Vagina (tissue), 2 donors: ENCODE data around the gene NPPC. TPM values are rescaled to one million over a fixed set of nuclear protein-coding genes. Genes with fewer than 3 reads are reported as not detected.

ENCODE experiments used
- DNase-seq, 2 donors: peaks; one replicate each; pipeline ENCODE4 v3.0.0-alpha.2; 2017; ENCODE audit errors: extremely low spot score in 2 of 2
- H3K27ac ChIP-seq: fragments of 200-600 bp; sonication (generic); one replicate; pipeline ENCODE4 v1.5.1; 2019
- H3K27me3 ChIP-seq: fragments of 200-600 bp; sonication (generic); one replicate; pipeline ENCODE4 v1.5.1; 2019
- H3K36me3 ChIP-seq, 2 donors: fragments of 200-600 bp; sonication (generic); one replicate each; pipeline ENCODE4 v1.5.1; 2017 to 2019
- H3K4me1 ChIP-seq: fragments of 200-600 bp; sonication (generic); one replicate; pipeline ENCODE4 v1.5.1; 2019
- H3K4me3 ChIP-seq, 2 donors: fragments of 200-600 bp; sonication (generic); 1 replicate in 1 of 2; 2 replicates in 1 of 2; pipeline ENCODE4 v1.5.1; 2016 to 2019
- H3K9me3 ChIP-seq: fragments of 200-600 bp; sonication (generic); one replicate; pipeline ENCODE4 v1.5.1; 2019
- POLR2A ChIP-seq, 2 donors: fragments of 450-650 bp; IDR thresholded peaks; one replicate each; pipeline ENCODE4 v1.6.1; 2017; ENCODE audit warnings: antibody characterized with exemption in 2 of 2, mild to moderate bottlenecking in 2 of 2, moderate library complexity in 2 of 2
- POLR2AphosphoS5 ChIP-seq, 2 donors: sonication (generic); formaldehyde crosslinking; IDR thresholded peaks; one replicate each; pipeline ENCODE4 v1.9.0; 2017; ENCODE audit warnings: antibody characterized with exemption in 2 of 2, mild to moderate bottlenecking in 2 of 2, low read depth in 1 of 2; ENCODE audit not compliant: insufficient read depth in 1 of 2
- intact Hi-C: fragments of 100-400 bp; cut with DNase I; formaldehyde crosslinking; loops from one replicate; pipeline ENCODE4 v1.15.1; 2023
- total RNA-seq: library from RNA; depleted of rRNA; stranded (reverse); fragments of >200 nt; gene quantifications from one replicate; pipeline ENCODE4 v1.2.3, GENCODE V29; 2016
- TF ChIP-seq, protein P1 (sequence below), 3 experiments: fragments of 450-650 bp in 2 of 3; fragments of 200-600 bp in 1 of 3; sonication (generic) in 1 of 3; IDR thresholded peaks; one replicate each; pipeline ENCODE4 v1.5.1; 2017 to 2019; ENCODE audit warnings: antibody characterized with exemption in 3 of 3, mild to moderate bottlenecking in 2 of 3, moderate library complexity in 2 of 3

NPPC gene
- total RNA-seq, 1 donor from 2014 or later: 16.0 TPM

- TF ChIP-seq POLR2AphosphoS5 (IDR thresholded peaks at IDR 0.05; ENCODE audit: insufficient read depth in 1 of 2, low read depth in 1 of 2): no peak
- TF ChIP-seq POLR2A (IDR thresholded peaks at IDR 0.05): no peak
- TF ChIP-seq, protein P1, sequence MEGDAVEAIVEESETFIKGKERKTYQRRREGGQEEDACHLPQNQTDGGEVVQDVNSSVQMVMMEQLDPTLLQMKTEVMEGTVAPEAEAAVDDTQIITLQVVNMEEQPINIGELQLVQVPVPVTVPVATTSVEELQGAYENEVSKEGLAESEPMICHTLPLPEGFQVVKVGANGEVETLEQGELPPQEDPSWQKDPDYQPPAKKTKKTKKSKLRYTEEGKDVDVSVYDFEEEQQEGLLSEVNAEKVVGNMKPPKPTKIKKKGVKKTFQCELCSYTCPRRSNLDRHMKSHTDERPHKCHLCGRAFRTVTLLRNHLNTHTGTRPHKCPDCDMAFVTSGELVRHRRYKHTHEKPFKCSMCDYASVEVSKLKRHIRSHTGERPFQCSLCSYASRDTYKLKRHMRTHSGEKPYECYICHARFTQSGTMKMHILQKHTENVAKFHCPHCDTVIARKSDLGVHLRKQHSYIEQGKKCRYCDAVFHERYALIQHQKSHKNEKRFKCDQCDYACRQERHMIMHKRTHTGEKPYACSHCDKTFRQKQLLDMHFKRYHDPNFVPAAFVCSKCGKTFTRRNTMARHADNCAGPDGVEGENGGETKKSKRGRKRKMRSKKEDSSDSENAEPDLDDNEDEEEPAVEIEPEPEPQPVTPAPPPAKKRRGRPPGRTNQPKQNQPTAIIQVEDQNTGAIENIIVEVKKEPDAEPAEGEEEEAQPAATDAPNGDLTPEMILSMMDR (IDR thresholded peaks at IDR 0.05): no peak
- no peaks in the 10 kb centered on the region for H3K36me3 ChIP-seq
- no peaks in the 10 kb centered on the region for H3K9me3 ChIP-seq
- H3K27ac ChIP-seq: no peak overlapping the region
- H3K27me3 ChIP-seq: no peaks in the 10 kb centered on the region
- no peaks in the 10 kb centered on the region for H3K4me1 ChIP-seq
- intact Hi-C loops: no loop called here
- no peak for DNase-seq
- no peak overlapping the region for H3K4me3 ChIP-seq
Observed at GRCh38 chr2:231932985-231933915, 7.1 kb upstream of the NPPC start.

DNA sequence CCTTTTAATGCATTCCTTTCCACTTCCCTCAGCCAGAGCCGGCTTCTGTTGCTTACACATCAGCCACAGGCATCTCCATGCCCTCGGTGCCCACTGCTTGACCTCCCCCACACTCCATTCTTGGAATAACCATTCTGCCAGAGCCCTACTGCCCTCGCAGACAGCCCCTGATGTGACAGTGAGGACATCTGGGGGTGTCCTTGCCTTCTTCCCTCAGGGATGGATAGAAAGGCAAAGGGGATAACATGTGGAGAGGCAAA lies 6.4 kb upstream of the NPPC start:
- Histone ChIP-seq H3K4me1 (no peaks in the 10 kb centered on the region), H3K36me3 (no peaks in the 10 kb centered on the region), H3K4me3 (no peak overlapping the region), H3K27me3 (no peaks in the 10 kb centered on the region), H3K27ac (no peak overlapping the region), H3K9me3 (no peaks in the 10 kb centered on the region)
- TF ChIP-seq POLR2AphosphoS5 (IDR thresholded peaks at IDR 0.05; ENCODE audit: insufficient read depth in 1 of 2, low read depth in 1 of 2): no peak
- TF ChIP-seq, protein P1 (IDR thresholded peaks at IDR 0.05): no peak
- no peak for TF ChIP-seq POLR2A (IDR thresholded peaks at IDR 0.05)
- no peak for DNase-seq
- intact Hi-C loops: no loop called here

DNA sequence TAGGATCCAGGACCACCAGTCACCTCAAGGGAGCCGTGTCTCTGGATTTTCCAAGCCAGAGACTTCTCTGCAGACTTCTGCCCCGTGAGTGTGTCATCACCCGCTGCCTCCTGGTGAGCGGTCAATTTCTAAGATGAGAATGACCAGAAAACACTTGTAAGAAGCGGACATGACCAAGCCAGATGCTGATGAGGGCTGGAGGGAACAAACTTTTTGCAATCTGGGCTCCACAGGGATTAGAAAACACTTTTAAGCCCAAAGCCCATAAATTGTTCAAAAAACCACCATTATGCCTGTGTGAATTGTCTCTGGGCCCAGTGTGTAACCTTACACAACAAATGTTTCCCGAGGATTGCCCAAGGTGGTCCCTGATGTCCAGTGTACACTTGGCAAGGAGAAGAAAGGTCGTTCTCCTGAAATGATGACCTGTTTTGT lies 5.3 kb upstream of the NPPC start:
- H3K9me3 ChIP-seq: no peaks in the 10 kb centered on the region
- intact Hi-C loops: no loop called here
- TF ChIP-seq POLR2A (IDR thresholded peaks at IDR 0.05): no peak
- TF ChIP-seq, protein P1 (IDR thresholded peaks at IDR 0.05): no peak
- no peak for TF ChIP-seq POLR2AphosphoS5 (IDR thresholded peaks at IDR 0.05; ENCODE audit: insufficient read depth in 1 of 2, low read depth in 1 of 2)
- no peaks in the 10 kb centered on the region for H3K36me3 ChIP-seq
- H3K27me3 ChIP-seq: no peaks in the 10 kb centered on the region
- H3K4me3 ChIP-seq: no peak overlapping the region
- H3K27ac ChIP-seq: no peak overlapping the region
- DNase-seq: peak; percentile 55 to 83
- H3K4me1 ChIP-seq: peaks cover 7% of the 10 kb centered on the region

GRCh38 chr2:231930593-231931281 lies 4.5 kb upstream of the NPPC start:
- peaks cover 15% of the 10 kb centered on the region for H3K4me1 ChIP-seq
- no peak for TF ChIP-seq POLR2A (IDR thresholded peaks at IDR 0.05)
- TF ChIP-seq, protein P1 (IDR thresholded peaks at IDR 0.05): no peak
- H3K27me3 ChIP-seq: no peaks in the 10 kb centered on the region
- H3K9me3 ChIP-seq: no peaks in the 10 kb centered on the region
- H3K36me3 ChIP-seq: no peaks in the 10 kb centered on the region
- intact Hi-C loops: no loop called here
- peak in 1 of 2 donors; percentile 82 for DNase-seq
- H3K27ac ChIP-seq: no peak overlapping the region
- no peak overlapping the region for H3K4me3 ChIP-seq
